ENCODE measurements around the gene RIPOR2. TPM values are rescaled to one million over a fixed set of nuclear protein-coding genes. Genes with fewer than 3 reads are reported as not detected.

Gene RIPOR2, protein sequence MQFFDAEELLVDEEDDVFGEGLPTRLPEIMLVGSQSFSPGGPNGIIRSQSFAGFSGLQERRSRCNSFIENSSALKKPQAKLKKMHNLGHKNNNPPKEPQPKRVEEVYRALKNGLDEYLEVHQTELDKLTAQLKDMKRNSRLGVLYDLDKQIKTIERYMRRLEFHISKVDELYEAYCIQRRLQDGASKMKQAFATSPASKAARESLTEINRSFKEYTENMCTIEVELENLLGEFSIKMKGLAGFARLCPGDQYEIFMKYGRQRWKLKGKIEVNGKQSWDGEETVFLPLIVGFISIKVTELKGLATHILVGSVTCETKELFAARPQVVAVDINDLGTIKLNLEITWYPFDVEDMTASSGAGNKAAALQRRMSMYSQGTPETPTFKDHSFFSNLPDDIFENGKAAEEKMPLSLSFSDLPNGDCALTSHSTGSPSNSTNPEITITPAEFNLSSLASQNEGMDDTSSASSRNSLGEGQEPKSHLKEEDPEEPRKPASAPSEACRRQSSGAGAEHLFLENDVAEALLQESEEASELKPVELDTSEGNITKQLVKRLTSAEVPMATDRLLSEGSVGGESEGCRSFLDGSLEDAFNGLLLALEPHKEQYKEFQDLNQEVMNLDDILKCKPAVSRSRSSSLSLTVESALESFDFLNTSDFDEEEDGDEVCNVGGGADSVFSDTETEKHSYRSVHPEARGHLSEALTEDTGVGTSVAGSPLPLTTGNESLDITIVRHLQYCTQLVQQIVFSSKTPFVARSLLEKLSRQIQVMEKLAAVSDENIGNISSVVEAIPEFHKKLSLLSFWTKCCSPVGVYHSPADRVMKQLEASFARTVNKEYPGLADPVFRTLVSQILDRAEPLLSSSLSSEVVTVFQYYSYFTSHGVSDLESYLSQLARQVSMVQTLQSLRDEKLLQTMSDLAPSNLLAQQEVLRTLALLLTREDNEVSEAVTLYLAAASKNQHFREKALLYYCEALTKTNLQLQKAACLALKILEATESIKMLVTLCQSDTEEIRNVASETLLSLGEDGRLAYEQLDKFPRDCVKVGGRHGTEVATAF
- 49.0 TPM for total RNA-seq

DNA sequence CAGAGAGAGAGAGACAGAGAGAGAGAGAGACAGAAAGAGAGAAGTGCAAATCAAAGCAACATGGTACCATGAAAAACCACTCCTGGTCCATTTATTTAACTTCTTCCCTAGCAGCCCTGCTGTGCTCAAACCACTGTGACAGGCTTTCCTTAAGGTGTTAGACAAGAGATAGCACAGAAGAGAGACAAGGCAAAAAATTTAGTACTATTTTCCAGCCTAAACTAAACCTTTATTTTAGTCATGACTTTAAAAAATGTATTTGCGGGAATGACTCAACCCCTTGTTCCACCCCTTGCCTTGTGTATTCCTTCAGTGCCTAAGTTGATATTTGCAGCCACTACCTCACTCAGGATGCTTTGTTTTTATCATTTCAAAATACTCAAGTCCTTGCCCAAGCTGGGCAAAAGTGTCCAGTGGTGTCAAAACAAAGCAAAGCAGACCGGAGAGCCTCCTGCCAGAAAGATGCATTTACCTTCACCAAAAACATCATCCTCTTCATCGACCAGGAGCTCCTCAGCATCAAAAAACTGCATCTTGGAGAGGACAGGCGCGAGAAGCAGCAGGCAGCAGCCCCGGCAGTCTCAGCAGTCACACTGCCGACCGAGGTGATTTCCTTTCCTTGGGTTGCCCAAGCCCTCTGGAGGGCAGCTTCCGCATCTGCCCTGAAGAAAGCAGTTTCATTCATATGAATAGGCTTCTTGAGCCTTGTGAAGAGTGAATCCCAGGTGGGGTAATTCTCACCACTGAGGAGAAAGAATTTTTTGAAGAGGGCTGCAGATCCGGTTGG, at the start of gene RIPOR2:
Gene RIPOR2, minus strand, starts transcription at position 595 of the 787 bp plus-strand sequence. Its CDS starts 62 bp downstream, at position 533.
- H3K36me3 ChIP-seq = no peaks in the 10 kb centered on the region
- peaks cover 0 to 6% of the 10 kb centered on the region in 2 donors for H3K4me1 ChIP-seq
- no peaks in the 10 kb centered on the region for H3K27me3 ChIP-seq
- no peak within 1 kb of the TSS for H3K4me3 ChIP-seq
- intact Hi-C loops (cut with DNase I) = no loop called here
- H3K27ac ChIP-seq = no peak within 1 kb of the TSS
- no peaks in the 10 kb centered on the region for H3K9me3 ChIP-seq
- DNase-seq (ENCODE audit: low spot score in 2 of 2) = no peak
- TF ChIP-seq, protein P1, sequence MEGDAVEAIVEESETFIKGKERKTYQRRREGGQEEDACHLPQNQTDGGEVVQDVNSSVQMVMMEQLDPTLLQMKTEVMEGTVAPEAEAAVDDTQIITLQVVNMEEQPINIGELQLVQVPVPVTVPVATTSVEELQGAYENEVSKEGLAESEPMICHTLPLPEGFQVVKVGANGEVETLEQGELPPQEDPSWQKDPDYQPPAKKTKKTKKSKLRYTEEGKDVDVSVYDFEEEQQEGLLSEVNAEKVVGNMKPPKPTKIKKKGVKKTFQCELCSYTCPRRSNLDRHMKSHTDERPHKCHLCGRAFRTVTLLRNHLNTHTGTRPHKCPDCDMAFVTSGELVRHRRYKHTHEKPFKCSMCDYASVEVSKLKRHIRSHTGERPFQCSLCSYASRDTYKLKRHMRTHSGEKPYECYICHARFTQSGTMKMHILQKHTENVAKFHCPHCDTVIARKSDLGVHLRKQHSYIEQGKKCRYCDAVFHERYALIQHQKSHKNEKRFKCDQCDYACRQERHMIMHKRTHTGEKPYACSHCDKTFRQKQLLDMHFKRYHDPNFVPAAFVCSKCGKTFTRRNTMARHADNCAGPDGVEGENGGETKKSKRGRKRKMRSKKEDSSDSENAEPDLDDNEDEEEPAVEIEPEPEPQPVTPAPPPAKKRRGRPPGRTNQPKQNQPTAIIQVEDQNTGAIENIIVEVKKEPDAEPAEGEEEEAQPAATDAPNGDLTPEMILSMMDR (IDR thresholded peaks at IDR 0.05) = no peak

DNA sequence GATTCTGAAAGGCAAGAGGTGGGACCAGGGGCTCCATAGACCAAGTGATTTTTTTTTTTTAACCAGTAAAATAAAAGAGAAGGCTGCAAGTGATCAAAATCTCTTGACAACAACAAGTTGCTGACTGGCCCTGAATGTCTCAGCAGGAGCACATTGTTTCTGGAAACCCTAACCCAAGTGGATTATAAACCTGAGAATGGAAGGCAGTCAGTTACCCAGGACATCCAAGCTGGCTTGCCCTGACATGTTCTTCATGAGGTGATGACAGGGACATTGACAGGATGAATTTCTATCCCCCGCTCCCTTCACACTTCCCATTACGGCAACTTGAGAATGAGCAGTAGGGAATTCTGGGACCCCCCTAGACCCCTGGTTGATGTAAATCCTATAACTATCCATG, 49.6 kb upstream of the RIPOR2 start:
- H3K27me3 ChIP-seq = no peaks in the 10 kb centered on the region
- TF ChIP-seq, protein P1 (IDR thresholded peaks at IDR 0.05) = no peak
- H3K4me1 ChIP-seq = no peaks in the 10 kb centered on the region
- H3K4me3 ChIP-seq = no peak overlapping the region
- DNase-seq (ENCODE audit: low spot score in 2 of 2) = no peak
- H3K36me3 ChIP-seq = no peaks in the 10 kb centered on the region
- H3K9me3 ChIP-seq = peaks cover 0 to 7% of the 10 kb centered on the region in 2 donors
- intact Hi-C loops (cut with DNase I) = no loop called here
- no peak overlapping the region for H3K27ac ChIP-seq

DNA sequence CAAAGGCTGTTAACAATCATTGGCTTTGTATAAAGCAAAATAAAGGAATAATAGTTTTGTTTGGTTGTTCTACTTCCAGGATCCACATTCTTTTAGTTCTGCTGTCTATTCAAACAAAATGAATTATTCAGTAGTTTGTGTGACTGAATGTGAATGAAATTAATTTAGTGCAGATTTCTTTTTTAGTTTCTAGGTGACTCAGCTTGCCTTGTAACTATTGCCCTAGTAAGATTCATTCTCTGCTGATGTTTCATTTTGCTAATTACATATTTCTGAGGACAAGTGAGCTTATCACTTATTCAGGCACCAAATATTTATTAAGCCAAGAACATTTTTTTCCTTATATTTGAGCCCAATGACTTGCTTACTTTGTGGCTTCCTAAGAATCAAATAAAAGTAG, 46.5 kb upstream of the RIPOR2 start:
- intact Hi-C loops (cut with DNase I) = no loop called here
- no peaks in the 10 kb centered on the region for H3K4me1 ChIP-seq
- H3K27me3 ChIP-seq = no peaks in the 10 kb centered on the region
- TF ChIP-seq, protein P1 (IDR thresholded peaks at IDR 0.05) = no peak
- no peak overlapping the region for H3K27ac ChIP-seq
- H3K4me3 ChIP-seq = no peak overlapping the region
- peaks cover 0 to 1% of the 10 kb centered on the region in 2 donors for H3K9me3 ChIP-seq
- DNase-seq (ENCODE audit: low spot score in 2 of 2) = no peak
- H3K36me3 ChIP-seq = no peaks in the 10 kb centered on the region

DNA sequence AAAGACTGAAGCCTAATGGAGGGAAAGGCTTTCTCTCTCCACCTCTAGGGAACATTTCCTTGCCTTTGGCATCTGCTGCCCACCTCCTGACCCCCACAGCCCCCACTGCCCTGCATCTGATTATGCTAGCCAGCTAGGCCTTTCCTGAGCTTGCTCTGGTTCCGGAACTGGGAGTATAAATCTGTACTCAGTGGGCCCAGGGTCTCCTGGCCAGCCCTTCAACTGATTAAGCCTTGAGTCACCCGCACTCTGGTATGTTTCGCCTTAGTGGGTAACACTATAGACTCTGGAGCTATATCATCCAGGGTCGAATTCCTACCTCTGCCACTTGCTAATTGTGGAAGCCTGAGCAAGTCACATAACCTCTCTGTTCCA, 45.6 kb upstream of the RIPOR2 start:
- H3K36me3 ChIP-seq = no peaks in the 10 kb centered on the region
- H3K4me3 ChIP-seq = no peak overlapping the region
- TF ChIP-seq, protein P1 (IDR thresholded peaks at IDR 0.05) = no peak
- DNase-seq (ENCODE audit: low spot score in 2 of 2) = no peak
- H3K27me3 ChIP-seq = no peaks in the 10 kb centered on the region
- H3K9me3 ChIP-seq = no peaks in the 10 kb centered on the region
- H3K4me1 ChIP-seq = no peaks in the 10 kb centered on the region
- intact Hi-C loops (cut with DNase I) = no loop called here
- H3K27ac ChIP-seq = no peak overlapping the region

Data from ascending aorta (tissue), 2 donors.